Measurements from ENCODE around the gene CABCOCO1.
A peak's percentile ranks its signal among the peaks of the same experiment; 100 is the strongest.

Gene CABCOCO1

DNA sequence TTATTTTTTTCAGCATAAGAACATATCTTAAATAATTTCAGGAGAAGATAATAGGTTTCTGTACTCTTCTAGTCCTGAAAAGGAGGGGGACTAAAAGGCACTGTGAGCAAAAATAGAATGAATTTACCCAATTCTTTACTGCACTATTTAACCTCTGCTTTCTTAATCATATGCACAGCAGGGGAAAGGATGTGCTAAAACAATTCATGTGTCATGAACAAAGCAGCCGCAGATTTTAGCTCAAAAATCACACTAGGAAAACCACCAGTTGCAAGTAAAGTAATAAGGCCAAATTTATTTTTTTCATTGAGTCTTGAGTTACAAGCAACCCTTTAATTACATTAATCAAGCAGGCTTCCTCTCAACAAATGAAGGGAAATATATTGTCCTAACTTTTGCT lies 80.1 kb downstream of the CABCOCO1 start:
- ChIA-PET POLR2A (no interaction called here), CTCF (interaction anchor here (1.7 kb wide), 1 partner anchor 10 kb away, joined by 4 read pairs; no protein-coding TSS in a partner anchor)
- TF ChIP-seq FOXA1 (IDR thresholded peaks at IDR 0.05), result no peak
- TF ChIP-seq LEF1 (IDR thresholded peaks at IDR 0.05; ENCODE audit: borderline replicate concordance), result no peak
- no peak for TF ChIP-seq FOXM1 (IDR thresholded peaks at IDR 0.05; ENCODE audit: borderline replicate concordance)
- TF ChIP-seq BHLHE40 (IDR thresholded peaks at IDR 0.05; ENCODE audit: borderline replicate concordance), result no peak
- no peak for TF ChIP-seq L3MBTL2 (conservative IDR thresholded peaks at IDR 0.05)
- no peak for TF ChIP-seq FOXK2 (IDR thresholded peaks at IDR 0.05)
- DNase-seq (ENCODE audit: extremely low spot score), result no peak

DNA sequence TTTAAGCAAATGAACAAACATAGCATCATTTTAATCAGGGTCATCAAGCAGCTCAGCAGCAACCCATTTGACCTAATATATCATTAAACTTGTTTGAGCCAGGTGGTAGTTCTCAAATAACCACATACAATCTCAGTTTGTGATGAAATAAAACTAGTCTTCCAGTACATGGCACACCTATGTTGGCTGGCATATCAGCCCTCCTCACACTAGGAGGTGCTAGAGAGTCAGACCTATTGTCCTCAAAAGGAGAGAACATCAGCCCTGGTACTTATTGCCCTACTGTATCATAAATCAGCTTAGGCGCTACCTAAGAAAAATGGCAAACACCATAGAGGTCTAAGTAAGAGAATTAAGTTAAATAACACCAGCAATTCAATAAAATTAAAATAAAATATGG lies 81.7 kb downstream of the CABCOCO1 start:
- CTCF ChIA-PET, result no interaction called here
- no peak for TF ChIP-seq LEF1 (IDR thresholded peaks at IDR 0.05; ENCODE audit: borderline replicate concordance)
- no peak for TF ChIP-seq FOXK2 (IDR thresholded peaks at IDR 0.05)
- no peak for TF ChIP-seq BHLHE40 (IDR thresholded peaks at IDR 0.05; ENCODE audit: borderline replicate concordance)
- TF ChIP-seq SP1 (IDR thresholded peaks at IDR 0.05), result no peak
- no peak for TF ChIP-seq NFRKB (IDR thresholded peaks at IDR 0.05)
- no peak for TF ChIP-seq ARNT (IDR thresholded peaks at IDR 0.05)
- TF ChIP-seq ELF4 (IDR thresholded peaks at IDR 0.05), result no peak
- TF ChIP-seq TARDBP (IDR thresholded peaks at IDR 0.05), result no peak
- no peak for TF ChIP-seq L3MBTL2 (conservative IDR thresholded peaks at IDR 0.05)
- TF ChIP-seq FOXM1 (IDR thresholded peaks at IDR 0.05; ENCODE audit: borderline replicate concordance), result no peak
- TF ChIP-seq SUZ12 (IDR thresholded peaks at IDR 0.05), result no peak
- no peak for TF ChIP-seq CTBP1 (IDR thresholded peaks at IDR 0.05; ENCODE audit: borderline replicate concordance)
- no peak for TF ChIP-seq ZNF384 (IDR thresholded peaks at IDR 0.05)
- TF ChIP-seq, protein P1, sequence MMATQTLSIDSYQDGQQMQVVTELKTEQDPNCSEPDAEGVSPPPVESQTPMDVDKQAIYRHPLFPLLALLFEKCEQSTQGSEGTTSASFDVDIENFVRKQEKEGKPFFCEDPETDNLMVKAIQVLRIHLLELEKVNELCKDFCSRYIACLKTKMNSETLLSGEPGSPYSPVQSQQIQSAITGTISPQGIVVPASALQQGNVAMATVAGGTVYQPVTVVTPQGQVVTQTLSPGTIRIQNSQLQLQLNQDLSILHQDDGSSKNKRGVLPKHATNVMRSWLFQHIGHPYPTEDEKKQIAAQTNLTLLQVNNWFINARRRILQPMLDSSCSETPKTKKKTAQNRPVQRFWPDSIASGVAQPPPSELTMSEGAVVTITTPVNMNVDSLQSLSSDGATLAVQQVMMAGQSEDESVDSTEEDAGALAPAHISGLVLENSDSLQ (IDR thresholded peaks at IDR 0.05), result no peak
- TF ChIP-seq FOXA1 (IDR thresholded peaks at IDR 0.05), result no peak
- no peak for TF ChIP-seq HDGF (IDR thresholded peaks at IDR 0.05; ENCODE audit: borderline replicate concordance)
- DNase-seq (ENCODE audit: extremely low spot score), result no peak

GRCh38 chr10:61746377-61746776 lies 83.6 kb downstream of the CABCOCO1 start:
- ChIA-PET POLR2A (no interaction called here), CTCF (interaction anchor here (0.6 kb wide), 1 partner anchor 519 kb away, joined by 3 read pairs; no protein-coding TSS in a partner anchor)
- no peak for DNase-seq (ENCODE audit: extremely low spot score)
- TF ChIP-seq FOXM1 (IDR thresholded peaks at IDR 0.05; ENCODE audit: borderline replicate concordance), result no peak
- no peak for TF ChIP-seq BHLHE40 (IDR thresholded peaks at IDR 0.05; ENCODE audit: borderline replicate concordance)
- TF ChIP-seq TARDBP (IDR thresholded peaks at IDR 0.05), result no peak
- no peak for TF ChIP-seq LEF1 (IDR thresholded peaks at IDR 0.05; ENCODE audit: borderline replicate concordance)
- no peak for TF ChIP-seq NFRKB (IDR thresholded peaks at IDR 0.05)
- no peak for TF ChIP-seq ZNF384 (IDR thresholded peaks at IDR 0.05)
- TF ChIP-seq HDGF (IDR thresholded peaks at IDR 0.05; ENCODE audit: borderline replicate concordance), result no peak
- TF ChIP-seq ARNT (IDR thresholded peaks at IDR 0.05), result no peak
- TF ChIP-seq FOXA1 (IDR thresholded peaks at IDR 0.05), result no peak
- TF ChIP-seq, protein P1 (IDR thresholded peaks at IDR 0.05), result no peak
- TF ChIP-seq ELF4 (IDR thresholded peaks at IDR 0.05), result no peak
- TF ChIP-seq SUZ12 (IDR thresholded peaks at IDR 0.05), result no peak
- no peak for TF ChIP-seq FOXK2 (IDR thresholded peaks at IDR 0.05)
- TF ChIP-seq CTBP1 (IDR thresholded peaks at IDR 0.05; ENCODE audit: borderline replicate concordance), result no peak
- no peak for TF ChIP-seq L3MBTL2 (conservative IDR thresholded peaks at IDR 0.05)
- no peak for TF ChIP-seq SP1 (IDR thresholded peaks at IDR 0.05)

More for the DNA sequence above, 81.7 kb downstream of the CABCOCO1 start:
- POLR2A ChIA-PET, result no interaction called here

GRCh38 chr10:61747307-61747706 lies 84.6 kb downstream of the CABCOCO1 start:
- POLR2A ChIA-PET, result no interaction called here
- TF ChIP-seq TARDBP (IDR thresholded peaks at IDR 0.05) (no peak), L3MBTL2 (conservative IDR thresholded peaks at IDR 0.05) (no peak), FOXK2 (IDR thresholded peaks at IDR 0.05) (no peak), ELF4 (IDR thresholded peaks at IDR 0.05) (no peak), HDGF (IDR thresholded peaks at IDR 0.05; ENCODE audit: borderline replicate concordance) (no peak), SUZ12 (IDR thresholded peaks at IDR 0.05) (no peak), FOXA1 (IDR thresholded peaks at IDR 0.05) (no peak), LEF1 (IDR thresholded peaks at IDR 0.05; ENCODE audit: borderline replicate concordance) (no peak), NFRKB (IDR thresholded peaks at IDR 0.05) (no peak)
- CTCF ChIA-PET, result no interaction called here
- no peak for DNase-seq (ENCODE audit: extremely low spot score)

DNA sequence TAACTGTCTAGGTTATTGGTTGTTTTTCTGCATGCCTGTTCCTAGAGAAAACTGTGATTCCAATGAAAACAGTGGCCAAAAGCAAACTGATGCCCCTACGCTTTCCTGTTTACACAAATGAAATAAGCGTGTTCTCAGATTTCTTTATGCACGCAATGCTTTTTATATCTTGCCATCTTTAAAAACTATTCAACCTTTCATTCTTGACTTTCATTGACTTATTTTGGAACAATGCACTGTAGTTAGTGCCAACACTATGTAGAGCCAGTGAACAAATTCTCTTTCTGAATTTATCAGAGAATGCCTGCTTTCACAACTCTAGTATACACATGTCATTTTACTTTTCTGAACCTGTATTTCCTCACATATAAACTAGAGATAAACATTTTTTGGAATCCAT lies 86.6 kb downstream of the CABCOCO1 start:
- POLR2A ChIA-PET, result no interaction called here
- CTCF ChIA-PET, result interaction anchor here (0.6 kb wide), 1 partner anchor 610 kb away, joined by 3 read pairs; no protein-coding TSS in a partner anchor
- no peak for TF ChIP-seq FOXA1 (IDR thresholded peaks at IDR 0.05)
- TF ChIP-seq LEF1 (IDR thresholded peaks at IDR 0.05; ENCODE audit: borderline replicate concordance), result no peak
- TF ChIP-seq FOXM1 (IDR thresholded peaks at IDR 0.05; ENCODE audit: borderline replicate concordance), result no peak
- no peak for DNase-seq (ENCODE audit: extremely low spot score)

- TF ChIP-seq, protein P1 (IDR thresholded peaks at IDR 0.05), result peak; percentile 35; the same call in 1 of the 2 replicates
- peak; percentile 96 for TF ChIP-seq ZNF384 (IDR thresholded peaks at IDR 0.05)
- no peak for TF ChIP-seq NFRKB (IDR thresholded peaks at IDR 0.05)
- no peak for TF ChIP-seq LEF1 (IDR thresholded peaks at IDR 0.05; ENCODE audit: borderline replicate concordance)
- ChIA-PET POLR2A (interaction anchor here (0.8 to 1.1 kb wide), 3 partner anchors 10 to 146 kb away, joined by 3 to 4 read pairs (median 3); no protein-coding TSS in a partner anchor), CTCF (interaction anchor here (0.6 to 1.9 kb wide), 15 partner anchors 8 to 490 kb away, joined by 3 to 13 read pairs (median 4); no protein-coding TSS in a partner anchor)
- DNase-seq (ENCODE audit: extremely low spot score), result peak; percentile 81
These were observed 88.3 kb downstream of the CABCOCO1 start for GRCh38 chr10:61750943-61751471.
